Prostate gland (tissue), 2 donors: ENCODE measurements around the gene USP35.

Experiments used
- POLR2A ChIP-seq: fragments of 450-650 bp; IDR thresholded peaks from one replicate; pipeline ENCODE4 v1.6.1; 2016; ENCODE audit warnings: antibody characterized with exemption, mild to moderate bottlenecking
- POLR2AphosphoS5 ChIP-seq: sonication (generic); formaldehyde crosslinking; IDR thresholded peaks from one replicate; pipeline ENCODE4 v1.6.1; 2017; ENCODE audit warnings: antibody characterized with exemption
- TF ChIP-seq, protein P1 (sequence below), 4 experiments: fragments of 200-600 bp in 2 of 4; fragments of 450-650 bp in 2 of 4; sonication (generic) in 2 of 4; IDR thresholded peaks; 1 replicate in 3 of 4; 2 replicates in 1 of 4; pipeline ENCODE4 v1.5.1; 2016 to 2019; ENCODE audit warnings: antibody characterized with exemption in 4 of 4, mild to moderate bottlenecking in 2 of 4, moderate library complexity in 2 of 4

GRCh38 chr11:78250099-78250498, 61.4 kb downstream of the USP35 start:
- no peak for TF ChIP-seq POLR2AphosphoS5
- TF ChIP-seq, protein P1, sequence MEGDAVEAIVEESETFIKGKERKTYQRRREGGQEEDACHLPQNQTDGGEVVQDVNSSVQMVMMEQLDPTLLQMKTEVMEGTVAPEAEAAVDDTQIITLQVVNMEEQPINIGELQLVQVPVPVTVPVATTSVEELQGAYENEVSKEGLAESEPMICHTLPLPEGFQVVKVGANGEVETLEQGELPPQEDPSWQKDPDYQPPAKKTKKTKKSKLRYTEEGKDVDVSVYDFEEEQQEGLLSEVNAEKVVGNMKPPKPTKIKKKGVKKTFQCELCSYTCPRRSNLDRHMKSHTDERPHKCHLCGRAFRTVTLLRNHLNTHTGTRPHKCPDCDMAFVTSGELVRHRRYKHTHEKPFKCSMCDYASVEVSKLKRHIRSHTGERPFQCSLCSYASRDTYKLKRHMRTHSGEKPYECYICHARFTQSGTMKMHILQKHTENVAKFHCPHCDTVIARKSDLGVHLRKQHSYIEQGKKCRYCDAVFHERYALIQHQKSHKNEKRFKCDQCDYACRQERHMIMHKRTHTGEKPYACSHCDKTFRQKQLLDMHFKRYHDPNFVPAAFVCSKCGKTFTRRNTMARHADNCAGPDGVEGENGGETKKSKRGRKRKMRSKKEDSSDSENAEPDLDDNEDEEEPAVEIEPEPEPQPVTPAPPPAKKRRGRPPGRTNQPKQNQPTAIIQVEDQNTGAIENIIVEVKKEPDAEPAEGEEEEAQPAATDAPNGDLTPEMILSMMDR (IDR thresholded peaks at IDR 0.05) = no peak
- TF ChIP-seq POLR2A = no peak
